ENCODE results near the gene SPTAN1.
"Not testable (repeated sequence)": the region's sequence is repeated elsewhere in the genome, so short reads cannot be mapped to it uniquely, and the experiment has no call there.

The SPTAN1 gene

GRCh38 chr9:128552153-128552743 is at the start of gene SPTAN1:
SPTAN1 (plus strand) TSS chr9:128552587; CDS start chr9:128566741, 14,154 bp downstream.
- in situ Hi-C loops (cut with MboI; ENCODE audit: low sequenced_read_pairs), result no loop called here

DNA sequence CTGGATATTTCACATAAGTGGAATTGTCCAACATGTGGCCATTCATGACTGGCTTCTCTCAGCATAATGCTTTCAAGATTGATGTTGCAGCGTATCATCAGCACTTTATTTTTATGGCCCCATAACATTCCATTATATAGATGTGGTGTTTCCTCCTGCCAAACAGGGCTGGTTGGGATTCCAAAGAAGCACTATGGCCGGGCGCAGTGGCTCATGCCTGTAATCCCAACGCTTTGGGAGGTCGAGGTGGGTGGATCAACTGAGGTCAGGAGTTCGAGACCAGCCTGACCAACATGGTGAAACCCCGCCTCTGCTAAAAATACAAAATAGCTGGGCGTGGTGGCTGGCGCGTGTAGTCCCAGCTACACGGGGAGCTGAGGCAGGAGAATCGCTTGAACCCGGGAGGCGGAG is 49.0 kb upstream of the SPTAN1 start:
- in situ Hi-C loops (cut with MboI; ENCODE audit: low sequenced_read_pairs), result not testable (repeated sequence)

- in situ Hi-C loops (cut with MboI; ENCODE audit: low sequenced_read_pairs), result no loop called here
Measured at GRCh38 chr9:128503870-128504269, 48.5 kb upstream of the SPTAN1 start.

- in situ Hi-C loops (cut with MboI; ENCODE audit: low sequenced_read_pairs), result no loop called here
Measured at GRCh38 chr9:128504485-128505413, 47.6 kb upstream of the SPTAN1 start, which contains the start of gene GLE1. GLE1 (plus strand) TSS chr9:128504719; CDS start chr9:128504806, 87 bp downstream.

DNA sequence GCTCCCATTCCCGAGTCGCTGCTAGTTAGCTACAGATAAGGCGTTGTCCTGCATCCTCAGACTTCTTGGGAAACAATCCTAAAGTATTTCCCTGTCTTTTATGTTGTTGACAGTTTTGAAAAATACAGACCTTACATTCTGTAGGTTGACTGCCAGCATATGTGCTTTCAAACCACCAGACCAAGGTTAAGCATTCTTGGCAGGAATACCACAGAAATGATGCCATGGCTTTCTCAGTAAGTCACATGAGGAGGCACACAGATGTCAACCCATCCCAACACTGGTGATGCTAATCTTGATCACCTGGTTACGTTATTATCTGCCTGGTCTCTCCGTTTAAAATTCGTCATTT is 47.0 kb upstream of the SPTAN1 start:
- in situ Hi-C loops (cut with MboI; ENCODE audit: low sequenced_read_pairs), result no loop called here

DNA sequence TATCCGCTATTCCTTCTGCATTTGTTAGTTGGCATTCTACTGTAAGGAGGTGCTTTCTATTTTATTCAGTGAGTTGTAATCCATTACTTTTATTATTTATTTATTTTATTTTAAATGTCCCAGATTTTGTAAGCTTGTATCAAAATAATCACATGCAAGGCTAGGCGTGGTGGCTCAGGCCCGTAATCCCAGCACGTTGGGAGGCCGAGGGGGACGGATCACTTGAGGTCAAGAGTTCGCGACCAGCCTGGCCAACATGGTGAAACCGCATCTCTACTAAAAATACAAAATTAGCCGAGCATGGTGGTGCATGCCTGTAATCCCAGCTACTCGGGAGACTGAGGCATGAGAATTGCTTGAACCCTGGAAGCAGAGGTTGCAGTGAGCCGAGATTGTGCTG is 46.5 kb upstream of the SPTAN1 start:
- in situ Hi-C loops (cut with MboI; ENCODE audit: low sequenced_read_pairs), result not testable (repeated sequence)

- in situ Hi-C loops (cut with MboI; ENCODE audit: low sequenced_read_pairs), result no loop called here
Measured at GRCh38 chr9:128512820-128513219, 39.6 kb upstream of the SPTAN1 start.

GRCh38 chr9:128521956-128522355 is 30.4 kb upstream of the SPTAN1 start:
- in situ Hi-C loops (cut with MboI; ENCODE audit: low sequenced_read_pairs), result no loop called here

DNA sequence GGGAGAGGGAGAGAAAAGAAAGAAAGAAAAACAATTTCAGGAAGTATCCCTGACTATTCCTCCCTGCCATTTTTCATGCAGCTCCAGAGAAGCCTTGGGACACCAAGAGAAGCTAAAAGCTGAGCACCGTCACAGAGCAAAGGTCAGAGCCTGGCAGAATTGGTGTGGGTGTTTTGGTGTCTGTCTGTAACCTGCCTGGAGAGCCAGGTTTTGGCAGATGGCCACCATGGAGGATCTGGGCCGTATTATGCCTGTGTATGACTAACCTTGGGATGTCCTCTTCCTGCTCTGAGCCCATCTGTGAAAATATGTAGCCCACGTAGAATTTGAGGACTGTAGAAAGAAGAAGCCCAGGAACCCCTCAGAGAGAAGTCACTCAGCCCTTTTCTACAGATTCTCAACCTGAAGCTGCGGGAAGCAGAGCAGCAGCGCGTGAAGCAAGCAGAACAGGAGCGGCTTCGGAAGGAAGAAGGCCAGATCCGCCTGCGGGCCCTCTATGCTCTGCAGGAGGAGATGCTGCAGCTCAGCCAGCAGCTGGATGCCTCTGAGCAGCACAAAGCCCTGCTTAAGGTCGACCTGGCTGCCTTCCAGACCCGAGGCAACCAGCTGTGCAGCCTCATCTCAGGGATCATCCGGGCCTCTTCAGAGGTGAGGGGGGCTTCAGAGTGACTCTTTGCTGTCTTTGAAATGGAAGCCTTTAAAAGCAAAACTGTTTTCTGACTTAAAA is 29.0 kb upstream of the SPTAN1 start:
- in situ Hi-C loops (cut with MboI; ENCODE audit: low sequenced_read_pairs), result no loop called here

DNA sequence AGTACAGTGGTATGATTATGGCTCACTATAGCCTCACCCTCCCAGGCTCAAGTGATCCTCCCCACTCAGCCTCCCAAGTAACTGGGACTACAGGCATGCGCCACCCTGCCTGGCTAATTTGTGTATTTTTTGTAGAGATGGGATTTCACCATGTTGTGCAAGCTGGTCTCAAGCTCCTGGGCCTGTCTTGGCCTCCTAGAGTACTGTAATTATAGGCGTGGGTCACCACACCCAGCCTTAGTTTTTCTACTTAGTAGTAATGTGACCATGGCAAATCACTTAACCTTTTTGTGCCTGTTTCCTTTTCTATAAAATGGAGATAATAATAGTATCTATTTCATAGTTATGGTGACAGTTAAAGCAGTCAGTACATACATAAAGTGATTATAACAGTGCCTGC is 25.7 kb upstream of the SPTAN1 start:
- in situ Hi-C loops (cut with MboI; ENCODE audit: low sequenced_read_pairs), result no loop called here

- in situ Hi-C loops (cut with MboI; ENCODE audit: low sequenced_read_pairs), result no loop called here
Measured at GRCh38 chr9:128528445-128529160, 23.8 kb upstream of the SPTAN1 start.

- in situ Hi-C loops (cut with MboI; ENCODE audit: low sequenced_read_pairs), result no loop called here
Measured at GRCh38 chr9:128529191-128529590, 23.2 kb upstream of the SPTAN1 start.

- in situ Hi-C loops (cut with MboI; ENCODE audit: low sequenced_read_pairs), result no loop called here
Measured at GRCh38 chr9:128532581-128532980, 19.8 kb upstream of the SPTAN1 start.

DNA sequence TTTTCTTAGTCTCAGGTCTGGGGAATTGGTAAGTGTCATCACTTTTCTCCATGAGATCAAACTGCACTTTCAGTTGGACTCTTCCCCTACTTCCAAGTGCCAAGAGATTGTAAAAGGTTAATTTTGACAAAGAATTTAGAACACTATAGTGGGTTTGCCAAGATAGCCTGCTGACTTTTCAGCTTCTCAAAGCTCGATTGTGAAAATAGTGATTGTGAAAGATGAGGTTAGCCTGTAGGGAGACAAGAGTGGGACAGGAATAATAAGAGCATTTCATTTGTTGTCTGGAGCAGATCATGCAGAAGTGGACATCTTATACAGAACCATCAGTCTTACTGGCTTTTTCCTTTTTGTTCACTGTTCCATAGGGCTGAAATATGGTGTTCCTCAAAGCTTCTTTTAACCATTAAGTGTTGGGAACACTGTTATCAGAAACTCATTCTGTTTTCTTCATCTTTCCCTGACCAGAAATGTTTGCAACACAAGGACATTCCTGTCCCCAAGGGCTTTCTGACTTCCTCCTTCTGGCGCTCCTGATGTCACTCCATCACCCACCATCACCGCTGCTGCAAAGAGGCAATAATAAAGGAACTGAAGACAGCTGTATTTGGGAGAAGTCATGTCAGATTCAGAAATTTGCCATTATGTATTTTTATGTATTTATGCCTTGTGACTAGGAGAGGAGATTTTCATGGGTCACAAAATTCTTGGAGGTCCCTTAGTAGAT is 11.6 kb upstream of the SPTAN1 start:
- in situ Hi-C loops (cut with MboI; ENCODE audit: low sequenced_read_pairs), result no loop called here

- in situ Hi-C loops (cut with MboI; ENCODE audit: low sequenced_read_pairs), result no loop called here
Measured at GRCh38 chr9:128546504-128546903, 5.9 kb upstream of the SPTAN1 start.

DNA sequence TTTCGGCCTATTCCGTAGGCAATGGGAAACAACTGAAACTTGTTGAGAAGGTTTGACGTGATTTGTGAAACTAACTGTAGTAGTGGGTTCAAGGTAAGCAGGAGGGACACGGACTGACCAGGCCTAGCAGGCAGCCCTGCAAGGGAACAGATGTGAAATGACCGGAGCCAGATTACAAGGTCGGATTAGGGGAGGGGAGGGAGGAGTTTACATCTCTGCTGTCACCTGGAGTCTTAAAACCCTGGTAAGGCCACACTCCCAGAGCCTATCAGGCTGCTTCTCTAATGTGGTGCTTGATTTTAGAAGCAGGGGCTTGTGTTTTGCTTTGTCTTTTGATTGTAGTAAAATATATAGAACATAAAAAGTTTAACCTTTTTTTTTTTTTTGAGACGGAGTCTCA is 3.5 kb upstream of the SPTAN1 start:
- in situ Hi-C loops (cut with MboI; ENCODE audit: low sequenced_read_pairs), result no loop called here

GRCh38 chr9:128550226-128550625 is 2.2 kb upstream of the SPTAN1 start:
- in situ Hi-C loops (cut with MboI; ENCODE audit: low sequenced_read_pairs), result no loop called here

- in situ Hi-C loops (cut with MboI; ENCODE audit: low sequenced_read_pairs), result no loop called here
Measured at GRCh38 chr9:128550770-128551656, 1.4 kb upstream of the SPTAN1 start.

DNA sequence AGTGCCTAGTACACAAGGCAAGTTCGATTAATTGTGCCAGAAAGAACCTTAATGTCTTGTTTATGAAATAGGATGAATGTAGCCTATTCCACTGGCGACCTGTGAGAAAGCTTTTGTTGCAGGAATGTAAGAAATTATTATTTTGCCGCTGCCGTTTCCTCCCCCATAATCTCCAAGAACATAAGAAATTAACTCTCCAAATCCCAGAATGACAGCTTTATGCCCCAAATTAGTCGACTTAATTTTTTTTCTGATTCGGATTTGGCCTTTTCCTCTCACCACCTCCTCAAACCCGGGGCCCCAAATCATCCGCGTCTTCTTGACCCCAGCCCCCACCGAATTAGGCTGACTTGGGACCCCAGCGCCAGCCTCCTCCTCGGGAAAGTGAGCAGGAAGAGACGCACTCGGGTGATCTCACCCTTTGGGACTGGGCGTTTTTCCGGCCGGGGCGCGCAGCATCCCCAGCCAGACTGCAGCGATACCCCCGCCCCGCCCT is 682 bp upstream of the SPTAN1 start:
- in situ Hi-C loops (cut with MboI; ENCODE audit: low sequenced_read_pairs), result no loop called here
